GM12873 (cell line): ENCODE results near the gene TVP23A.

Source experiments
- CTCF ChIP-seq: IDR thresholded peaks from 2 replicates; pipeline ENCODE4 v1.5.1; 2012; ENCODE audit warnings: low read depth, mild to moderate bottlenecking, moderate library complexity, low read length, control low read depth; ENCODE audit not compliant: insufficient read depth; ENCODE audit errors: missing control alignments

The TVP23A gene

GRCh38 chr16:10743610-10744369, 74.8 kb downstream of the TVP23A start, which contains the start of gene NUBP1:
TSS of gene NUBP1 (plus strand) at chr16:10743842. CDS start at chr16:10743864, 22 bp downstream.
- no peak for TF ChIP-seq CTCF

- no peak for TF ChIP-seq CTCF
Observed at GRCh38 chr16:10743227-10743609, 75.4 kb downstream of the TVP23A start.

GRCh38 chr16:10741844-10742243, 76.8 kb downstream of the TVP23A start:
- no peak for TF ChIP-seq CTCF

- no peak for TF ChIP-seq CTCF
Observed at GRCh38 chr16:10740845-10741208, 77.8 kb downstream of the TVP23A start.

- no peak for TF ChIP-seq CTCF
Observed at GRCh38 chr16:10740000-10740844, 78.4 kb downstream of the TVP23A start.

GRCh38 chr16:10738231-10739077, 80.1 kb downstream of the TVP23A start:
- no peak for TF ChIP-seq CTCF
